Measurements from ENCODE around the gene NUAK1. TPM values are rescaled to one million over a fixed set of nuclear protein-coding genes. Genes with fewer than 3 reads are reported as not detected.
A peak's percentile ranks its signal among the peaks of the same experiment; 100 is the strongest.

NUAK1 gene
- total and polyA plus RNA-seq, 2 experiments from 2014 or later: 5.4 to 16.9 TPM

GRCh38 chr12:106101803-106102202 lies 37.0 kb downstream of the NUAK1 start:
- TF ChIP-seq ZNF462 (CRISPR knock-in tag; IDR thresholded peaks at IDR 0.05) (no peak), ETS1 (IDR thresholded peaks at IDR 0.05) (no peak), POLR2AphosphoS5 (IDR thresholded peaks at IDR 0.05; ENCODE audit: low read depth) (no peak), REST (IDR thresholded peaks at IDR 0.05; ENCODE audit: unreplicated experiment) (no peak), EZH2 (IDR thresholded peaks at IDR 0.05; ENCODE audit: low read depth, unreplicated experiment) (no peak), ZNF114 (CRISPR knock-in tag; IDR thresholded peaks at IDR 0.05) (no peak), JUNB (IDR thresholded peaks at IDR 0.05; ENCODE audit: unreplicated experiment) (no peak), NANOG (IDR thresholded peaks at IDR 0.05; ENCODE audit: borderline replicate concordance) (no peak), CREB1 (CRISPR knock-in tag; IDR thresholded peaks at IDR 0.05; ENCODE audit: low read depth) (no peak), CTCF (conservative IDR thresholded peaks at IDR 0.05; ENCODE audit: low read depth in 2 of 2) (no peak), STAT1 (IDR thresholded peaks at IDR 0.05; ENCODE audit: unreplicated experiment) (no peak), ZNF331 (CRISPR knock-in tag; IDR thresholded peaks at IDR 0.05; ENCODE audit: low read depth) (no peak), EZH2phosphoT487 (IDR thresholded peaks at IDR 0.05; ENCODE audit: unreplicated experiment) (no peak)
- Mint-ChIP-seq H3K4me1 (peaks cover 44% of the 10 kb centered on the region), H3K9me3 (no peaks in the 10 kb centered on the region; the same call in 2 of the 3 replicates), H3K27ac (peak overlapping the region; percentile 88; the same call in 1 of the 2 replicates), H3K27me3 (ENCODE audit: insufficient read depth, low read depth, poor library complexity) (no peaks in the 10 kb centered on the region), H3K4me3 (no peak overlapping the region), H3K36me3 (ENCODE audit: low read depth) (peaks cover 37% of the 10 kb centered on the region; the same call in 2 of the 3 replicates)
- DNase-seq (ENCODE audit: low spot score): no peak
- Histone ChIP-seq H3K9me2 (ENCODE audit: insufficient read depth) (0 out of 2 replicates have a peak, but pooled peaks cover 4% of the 10 kb centered on the region), H3F3A (replicated peaks; ENCODE audit: low read depth) (no peaks in the 10 kb centered on the region), H3K4me3 (no peak overlapping the region), H3K4me2 (no peak overlapping the region), H3K27ac (ENCODE audit: low read depth) (no peak overlapping the region), H3K27me3 (ENCODE audit: insufficient read depth) (no peaks in the 10 kb centered on the region), H3K4me1 (ENCODE audit: insufficient read depth) (peaks cover 37% of the 10 kb centered on the region), H4K20me1 (replicated peaks; ENCODE audit: insufficient read depth) (no peaks in the 10 kb centered on the region), H3K36me3 (ENCODE audit: insufficient read depth) (no peaks in the 10 kb centered on the region), H3K79me2 (replicated peaks; ENCODE audit: insufficient read depth) (peaks cover 59% of the 10 kb centered on the region), H2AFZ (no peak overlapping the region)
- ATAC-seq: no peak

Measured in GM23338 (cell line).